Type B pancreatic cell (in vitro differentiated cells): ENCODE data around the gene EFEMP1. TPM values are rescaled to one million over a fixed set of nuclear protein-coding genes. Genes with fewer than 3 reads are reported as not detected.

Source experiments
- DNase-seq: peaks from one replicate; pipeline ENCODE4 v3.0.0; 2021; ENCODE audit warnings: mixed read lengths; ENCODE audit not compliant: unreplicated experiment; ENCODE audit errors: extremely low spot score
- H3K27ac Mint-ChIP-seq: 2 replicates; pipeline ENCODE4 v1.8.0; 2021; ENCODE audit warnings: mild to moderate bottlenecking, mixed read lengths
- H3K27me3 Mint-ChIP-seq: 2 replicates; pipeline ENCODE4 v1.8.0; 2021; ENCODE audit warnings: mixed read lengths
- H3K36me3 Mint-ChIP-seq: 2 replicates; pipeline ENCODE4 v1.8.0; 2021; ENCODE audit warnings: mixed read lengths
- H3K4me1 Mint-ChIP-seq: one replicate; pipeline ENCODE4 v1.8.0; 2021; ENCODE audit warnings: mixed read lengths; ENCODE audit not compliant: unreplicated experiment
- H3K4me3 Mint-ChIP-seq: 2 replicates; pipeline ENCODE4 v1.8.0; 2021; ENCODE audit warnings: mild to moderate bottlenecking, mixed read lengths
- H3K9me3 Mint-ChIP-seq: 2 replicates; pipeline ENCODE4 v1.8.0; 2021; ENCODE audit warnings: mixed read lengths
- CTCF ChIP-seq: fragments of 200-600 bp; sonication (generic); conservative IDR thresholded peaks from 2 replicates; pipeline ENCODE4 v1.5.0; 2021; ENCODE audit warnings: antibody characterized with exemption, mild to moderate bottlenecking
- total RNA-seq: library from RNA; stranded (reverse); gene quantifications from 2 replicates; pipeline ENCODE4 v1.2.1, GENCODE V29; 2021; ENCODE audit warnings: low replicate concordance

Gene EFEMP1
- total RNA-seq, 1 donor from 2014 or later, result 92.5 TPM

- no peak for DNase-seq
Observed at GRCh38 chr2:55934337-55934736, 10.8 kb upstream of the EFEMP1 start.

GRCh38 chr2:55932843-55933242, 9.3 kb upstream of the EFEMP1 start:
- peaks cover 8% of the 10 kb centered on the region for H3K4me1 Mint-ChIP-seq
- H3K27me3 Mint-ChIP-seq, result peaks cover 16% of the 10 kb centered on the region
- no peak overlapping the region for H3K4me3 Mint-ChIP-seq
- H3K36me3 Mint-ChIP-seq, result no peaks in the 10 kb centered on the region
- H3K9me3 Mint-ChIP-seq, result no peaks in the 10 kb centered on the region
- H3K27ac Mint-ChIP-seq, result no peak overlapping the region
- TF ChIP-seq CTCF, result no peak
- DNase-seq, result no peak

More at GRCh38 chr2:55934337-55934736, 10.8 kb upstream of the EFEMP1 start:
- Mint-ChIP-seq H3K27me3 (peaks cover 11% of the 10 kb centered on the region), H3K27ac (no peak overlapping the region), H3K36me3 (no peaks in the 10 kb centered on the region), H3K4me1 (peaks cover 8% of the 10 kb centered on the region), H3K4me3 (no peak overlapping the region), H3K9me3 (no peaks in the 10 kb centered on the region)
- TF ChIP-seq CTCF, result no peak

GRCh38 chr2:55931281-55931680, 7.7 kb upstream of the EFEMP1 start:
- H3K4me3 Mint-ChIP-seq, result peak overlapping the region; percentile 30
- no peak for DNase-seq
- H3K36me3 Mint-ChIP-seq, result no peaks in the 10 kb centered on the region
- no peaks in the 10 kb centered on the region for H3K9me3 Mint-ChIP-seq
- TF ChIP-seq CTCF, result no peak
- H3K4me1 Mint-ChIP-seq, result peaks cover 8% of the 10 kb centered on the region
- peaks cover 31% of the 10 kb centered on the region for H3K27me3 Mint-ChIP-seq
- peak overlapping the region; percentile 50 for H3K27ac Mint-ChIP-seq

GRCh38 chr2:55929476-55929875, 5.9 kb upstream of the EFEMP1 start:
- DNase-seq, result no peak
- TF ChIP-seq CTCF, result no peak
- Mint-ChIP-seq H3K4me3 (no peak overlapping the region), H3K27me3 (peaks cover 44% of the 10 kb centered on the region), H3K4me1 (peaks cover 8% of the 10 kb centered on the region), H3K27ac (no peak overlapping the region), H3K9me3 (no peaks in the 10 kb centered on the region), H3K36me3 (no peaks in the 10 kb centered on the region)

GRCh38 chr2:55926974-55927373, 3.4 kb upstream of the EFEMP1 start:
- no peak for TF ChIP-seq CTCF
- Mint-ChIP-seq H3K27ac (no peak overlapping the region), H3K4me1 (peaks cover 15% of the 10 kb centered on the region), H3K4me3 (peak overlapping the region; percentile 10), H3K9me3 (no peaks in the 10 kb centered on the region), H3K27me3 (peaks cover 60% of the 10 kb centered on the region), H3K36me3 (no peaks in the 10 kb centered on the region)
- DNase-seq, result no peak

- Mint-ChIP-seq H3K4me1 (peaks cover 11% of the 10 kb centered on the region), H3K9me3 (no peaks in the 10 kb centered on the region), H3K27ac (no peak overlapping the region), H3K4me3 (no peak overlapping the region), H3K36me3 (no peaks in the 10 kb centered on the region), H3K27me3 (peaks cover 57% of the 10 kb centered on the region)
- no peak for TF ChIP-seq CTCF
- DNase-seq, result no peak
Observed at GRCh38 chr2:55926246-55926645, 2.7 kb upstream of the EFEMP1 start.
